ENCODE measurements around the gene SAMD4A.

SAMD4A gene

GRCh38 chr14:54548491-54548890 lies 18.4 kb upstream of the SAMD4A start:
- H3K4me3 ChIP-seq (ENCODE audit: low read depth, low read length) = no peak overlapping the region
- no peak for DNase-seq (ENCODE audit: low read depth, low spot score)
- TF ChIP-seq, protein P1, sequence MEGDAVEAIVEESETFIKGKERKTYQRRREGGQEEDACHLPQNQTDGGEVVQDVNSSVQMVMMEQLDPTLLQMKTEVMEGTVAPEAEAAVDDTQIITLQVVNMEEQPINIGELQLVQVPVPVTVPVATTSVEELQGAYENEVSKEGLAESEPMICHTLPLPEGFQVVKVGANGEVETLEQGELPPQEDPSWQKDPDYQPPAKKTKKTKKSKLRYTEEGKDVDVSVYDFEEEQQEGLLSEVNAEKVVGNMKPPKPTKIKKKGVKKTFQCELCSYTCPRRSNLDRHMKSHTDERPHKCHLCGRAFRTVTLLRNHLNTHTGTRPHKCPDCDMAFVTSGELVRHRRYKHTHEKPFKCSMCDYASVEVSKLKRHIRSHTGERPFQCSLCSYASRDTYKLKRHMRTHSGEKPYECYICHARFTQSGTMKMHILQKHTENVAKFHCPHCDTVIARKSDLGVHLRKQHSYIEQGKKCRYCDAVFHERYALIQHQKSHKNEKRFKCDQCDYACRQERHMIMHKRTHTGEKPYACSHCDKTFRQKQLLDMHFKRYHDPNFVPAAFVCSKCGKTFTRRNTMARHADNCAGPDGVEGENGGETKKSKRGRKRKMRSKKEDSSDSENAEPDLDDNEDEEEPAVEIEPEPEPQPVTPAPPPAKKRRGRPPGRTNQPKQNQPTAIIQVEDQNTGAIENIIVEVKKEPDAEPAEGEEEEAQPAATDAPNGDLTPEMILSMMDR (IDR thresholded peaks at IDR 0.05; ENCODE audit: insufficient read depth, low read length, missing control alignments) = no peak
- ChIA-PET POLR2A (interaction anchor here (1.0 kb wide), 1 partner anchor 17 kb away, joined by 3 read pairs; no protein-coding TSS in a partner anchor), CTCF (interaction anchor here (0.8 to 1.1 kb wide), 2 partner anchors 12 kb away, joined by 3 read pairs; no protein-coding TSS in a partner anchor)

DNA sequence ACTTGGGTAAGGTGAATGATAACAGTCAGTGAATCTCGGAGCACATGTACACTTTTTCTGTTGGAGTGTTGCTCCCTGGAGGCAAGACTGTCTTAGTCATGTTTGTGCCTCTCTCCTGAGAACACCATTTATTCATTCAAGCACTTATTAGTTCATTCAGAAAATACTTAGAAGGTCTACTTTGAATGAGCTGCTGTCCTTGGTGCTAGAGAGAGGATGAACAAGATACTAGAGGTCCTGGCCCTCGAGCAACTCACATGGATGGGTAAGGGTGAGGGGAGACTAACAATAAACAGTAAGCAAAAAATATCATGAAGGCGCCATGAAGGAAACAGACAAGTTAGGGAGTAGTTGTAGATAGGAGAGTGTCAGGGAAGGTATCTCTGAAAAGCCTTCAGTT lies 17.1 kb upstream of the SAMD4A start:
- ChIA-PET CTCF (interaction anchor here (1.4 to 2.8 kb wide), 5 partner anchors 11 to 256 kb away, joined by 3 to 9 read pairs (median 6); no protein-coding TSS in a partner anchor), POLR2A (interaction anchor here (1.1 kb wide), 1 partner anchor 16 kb away, joined by 3 read pairs; no protein-coding TSS in a partner anchor)
- no peak overlapping the region for H3K4me3 ChIP-seq (ENCODE audit: low read depth, low read length)
- DNase-seq (ENCODE audit: low read depth, low spot score) = no peak
- TF ChIP-seq, protein P1 (IDR thresholded peaks at IDR 0.05; ENCODE audit: insufficient read depth, low read length, missing control alignments) = no peak

DNA sequence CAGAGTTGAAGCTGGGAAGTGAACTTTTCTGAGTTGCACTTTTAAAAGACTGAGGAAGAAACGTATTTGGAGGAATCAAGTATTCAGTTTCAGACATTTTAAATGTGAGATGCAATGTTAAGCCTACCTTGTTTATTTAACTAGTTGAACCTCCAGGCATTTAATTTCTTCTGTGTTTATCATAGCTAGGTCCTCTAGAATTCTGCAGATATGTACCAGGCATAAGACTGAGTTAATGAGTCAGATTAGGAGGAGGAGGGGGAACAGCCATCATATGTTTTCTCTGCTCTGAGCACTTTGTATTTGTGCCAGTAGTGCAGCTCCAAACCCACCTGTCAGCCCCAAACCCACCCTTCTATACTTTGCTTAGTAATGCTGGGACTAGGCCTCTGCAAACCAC lies 16.4 kb upstream of the SAMD4A start:
- no peak overlapping the region for H3K4me3 ChIP-seq (ENCODE audit: low read depth, low read length)
- TF ChIP-seq, protein P1 (IDR thresholded peaks at IDR 0.05; ENCODE audit: insufficient read depth, low read length, missing control alignments) = no peak
- ChIA-PET POLR2A (interaction anchor here (0.6 to 1.1 kb wide), 2 partner anchors 9 to 15 kb away, joined by 3 read pairs; no protein-coding TSS in a partner anchor), CTCF (interaction anchor here (1.4 to 2.8 kb wide), 6 partner anchors 11 to 258 kb away, joined by 3 to 9 read pairs (median 5); no protein-coding TSS in a partner anchor)
- no peak for DNase-seq (ENCODE audit: low read depth, low spot score)

DNA sequence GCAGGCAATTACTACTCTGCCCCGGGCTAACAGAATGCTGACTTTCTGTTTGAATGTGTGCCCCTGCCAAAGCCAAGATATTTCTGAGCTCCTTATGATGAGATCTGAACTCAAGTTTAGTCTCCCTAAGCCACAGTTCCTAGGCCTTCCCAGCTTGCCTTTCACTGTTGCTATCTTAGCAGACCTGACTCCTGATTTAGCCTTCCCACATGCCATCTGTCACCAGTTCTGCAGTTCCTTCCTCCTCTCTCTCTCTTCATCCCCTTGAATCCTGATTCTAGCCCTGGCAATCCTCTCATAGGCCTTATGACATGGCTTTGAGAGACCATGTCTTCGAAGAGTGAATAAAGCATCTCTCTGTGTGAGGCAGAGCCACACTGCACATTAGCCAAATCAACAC lies 12.5 kb upstream of the SAMD4A start:
- H3K4me3 ChIP-seq (ENCODE audit: low read depth, low read length) = no peak overlapping the region
- CTCF ChIA-PET = interaction anchor here (1.1 to 2.5 kb wide), 4 partner anchors 10 to 250 kb away, joined by 3 to 7 read pairs (median 6); no protein-coding TSS in a partner anchor
- DNase-seq (ENCODE audit: low read depth, low spot score) = no peak
- TF ChIP-seq, protein P1 (IDR thresholded peaks at IDR 0.05; ENCODE audit: insufficient read depth, low read length, missing control alignments) = no peak
- POLR2A ChIA-PET = no interaction called here

- TF ChIP-seq, protein P1 (IDR thresholded peaks at IDR 0.05; ENCODE audit: insufficient read depth, low read length, missing control alignments) = peak; percentile 17
- no peak for DNase-seq (ENCODE audit: low read depth, low spot score)
- CTCF ChIA-PET = interaction anchor here (1.8 to 2.5 kb wide), 4 partner anchors 9 to 251 kb away, joined by 4 to 8 read pairs (median 7); partner anchors contain the start of gene CGRRF1
- POLR2A ChIA-PET = no interaction called here
- H3K4me3 ChIP-seq (ENCODE audit: low read depth, low read length) = no peak overlapping the region
These were observed 11.3 kb upstream of the SAMD4A start for GRCh38 chr14:54555651-54556050.

- TF ChIP-seq, protein P1 (IDR thresholded peaks at IDR 0.05; ENCODE audit: insufficient read depth, low read length, missing control alignments) = no peak
- no peak overlapping the region for H3K4me3 ChIP-seq (ENCODE audit: low read depth, low read length)
- no peak for DNase-seq (ENCODE audit: low read depth, low spot score)
- POLR2A ChIA-PET = no interaction called here
- CTCF ChIA-PET = interaction anchor here (1.8 to 2.3 kb wide), 3 partner anchors 48 to 250 kb away, joined by 4 to 8 read pairs (median 5); partner anchors contain the start of gene CGRRF1
These were observed 10.4 kb upstream of the SAMD4A start for GRCh38 chr14:54556535-54556934.

Data from AG04449 (cell line).